HG03520 (cell line): Measurements from ENCODE around the gene AMBRA1.

Source experiments
- ATAC-seq: cut with Tn5 transposase; IDR thresholded peaks from one replicate; pipeline ENCODE4 v1.9.1; 2021; ENCODE audit warnings: mild to moderate bottlenecking, moderate library complexity; ENCODE audit not compliant: unreplicated experiment

Gene AMBRA1

DNA sequence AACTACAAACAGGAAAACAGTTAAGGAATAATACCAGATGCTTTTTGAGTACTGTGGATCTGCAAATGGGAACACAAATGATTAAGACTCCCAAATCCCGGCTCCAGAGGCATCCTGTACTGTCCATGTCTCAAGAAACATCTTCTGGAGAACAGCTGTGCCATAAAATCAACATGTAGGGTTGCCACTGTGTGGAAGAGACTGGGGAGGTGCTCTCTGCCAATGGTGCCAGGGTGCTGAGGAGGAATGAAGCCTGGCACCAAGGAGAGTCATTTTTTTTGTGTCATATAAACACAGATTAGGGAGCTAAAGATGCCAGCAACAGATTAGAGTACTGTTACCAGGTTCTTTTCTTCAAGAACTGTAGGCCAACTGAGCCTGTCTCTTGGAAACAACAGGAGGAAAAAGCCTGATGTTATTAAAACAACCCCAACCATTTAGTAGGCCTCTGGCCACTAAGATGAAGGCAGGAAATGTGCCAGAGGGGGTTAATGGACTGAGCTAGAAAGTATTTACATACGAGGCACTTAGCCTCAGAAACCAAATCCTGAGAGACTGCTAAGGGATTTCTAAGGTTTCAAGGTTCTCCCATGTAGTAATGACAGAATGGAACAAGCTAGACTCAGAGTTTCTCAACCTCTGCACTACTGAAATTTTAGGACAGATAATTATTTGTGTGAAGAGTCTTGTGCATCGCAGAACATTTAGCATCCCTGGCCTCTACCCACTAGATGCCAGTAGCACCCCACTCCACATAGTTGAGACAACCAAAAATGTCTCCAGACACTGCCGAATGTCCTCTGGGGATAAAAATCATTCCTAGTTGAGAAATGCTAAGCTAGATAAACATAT is 147.7 kb downstream of the AMBRA1 start:
- no peak for ATAC-seq

DNA sequence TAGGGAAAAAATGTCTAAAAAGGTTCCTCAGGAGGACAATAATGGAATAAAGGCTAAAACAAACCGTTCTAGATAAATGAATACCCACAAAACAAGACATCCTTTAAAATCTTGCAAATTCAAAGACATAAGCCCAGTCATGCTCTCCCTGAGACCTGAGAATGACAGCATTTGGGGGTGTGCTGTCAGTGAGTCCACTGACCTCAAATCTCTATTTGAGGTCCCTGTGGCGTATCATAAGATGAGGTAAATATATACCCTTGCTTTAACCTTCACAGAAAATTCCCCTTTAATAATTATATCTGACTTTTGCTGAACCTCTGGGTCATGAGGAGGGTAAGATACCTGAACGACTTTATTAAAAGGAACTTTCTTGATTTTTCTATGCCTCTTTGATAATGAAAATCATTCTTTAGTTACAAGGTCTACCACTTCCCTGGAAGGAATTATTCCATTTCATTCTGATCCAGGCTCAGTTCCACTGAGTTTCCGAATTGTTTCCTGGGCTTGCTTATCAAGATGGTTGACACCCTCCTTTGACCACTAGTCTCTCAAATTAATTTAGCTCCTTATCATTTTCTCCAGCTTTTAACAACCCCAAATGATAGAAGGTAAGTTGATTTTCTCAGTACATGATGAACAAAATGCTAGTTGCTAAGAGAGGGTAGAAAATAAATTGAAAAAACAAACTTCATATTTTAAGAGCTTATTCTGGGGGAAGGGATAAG is 148.5 kb downstream of the AMBRA1 start:
- ATAC-seq = no peak

DNA sequence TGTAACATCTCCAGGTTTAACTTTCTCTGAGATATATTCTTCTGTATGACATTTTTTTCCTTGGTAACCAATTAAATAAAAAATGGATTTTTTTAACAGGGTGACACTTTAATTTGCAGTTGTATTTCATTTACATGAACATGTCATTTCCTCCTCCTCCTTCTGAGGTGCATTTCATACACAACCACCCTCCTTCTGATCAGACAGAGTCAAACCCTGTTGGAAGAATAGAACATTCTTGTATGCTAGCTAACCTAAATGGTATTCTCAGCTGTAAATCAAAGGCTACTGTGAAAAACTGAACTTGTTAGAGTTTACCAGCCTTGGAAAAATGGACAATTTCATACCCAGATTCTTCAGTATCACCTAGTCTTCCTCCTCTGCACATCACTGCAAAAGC is 149.5 kb downstream of the AMBRA1 start:
- no peak for ATAC-seq

DNA sequence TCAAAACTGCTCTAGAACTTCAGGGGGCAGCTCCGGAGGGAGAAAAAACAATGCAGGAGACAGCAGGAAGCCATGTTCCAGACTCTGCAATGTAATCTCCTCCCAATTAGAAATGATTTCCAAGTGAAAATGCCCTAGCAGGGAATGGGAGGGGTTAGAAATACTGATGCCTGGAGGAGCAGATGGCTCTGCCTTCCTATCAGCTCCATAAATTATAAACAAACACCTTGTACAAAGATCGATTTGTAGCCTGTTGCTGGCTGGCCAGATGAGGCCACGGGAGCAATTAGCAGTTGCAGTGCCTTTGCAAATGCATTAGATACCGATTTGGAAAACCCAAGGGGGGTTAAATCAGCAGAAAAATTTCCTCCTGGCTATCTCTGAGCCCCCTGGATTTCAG is 155.6 kb downstream of the AMBRA1 start:
- no peak for ATAC-seq

DNA sequence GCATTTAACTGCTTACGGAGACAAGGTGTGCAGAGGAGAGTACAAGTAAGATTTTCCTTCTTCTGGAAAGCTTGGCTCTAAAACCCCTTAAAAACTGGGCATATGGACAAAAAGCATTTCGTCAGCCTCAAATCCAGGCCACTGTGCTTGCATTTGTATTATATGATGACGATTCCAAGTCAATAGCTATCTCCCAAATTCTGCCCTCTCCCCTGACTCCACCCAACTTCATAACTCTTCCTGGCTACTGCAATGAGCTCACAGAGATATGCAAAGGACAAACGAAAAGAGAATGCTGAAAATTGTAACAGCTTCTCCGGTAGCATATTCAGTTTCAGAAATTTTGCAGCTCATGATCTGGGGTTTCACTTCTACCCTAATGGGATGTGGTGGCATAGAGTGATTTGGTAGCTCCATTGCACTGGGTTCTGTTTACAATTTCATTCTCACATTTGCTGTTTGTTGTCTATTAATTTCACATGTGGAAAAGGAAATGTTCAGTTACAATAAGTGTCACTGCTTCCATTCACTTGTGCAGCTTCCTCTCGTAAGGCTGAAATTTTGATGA is 156.6 kb downstream of the AMBRA1 start:
- no peak for ATAC-seq

DNA sequence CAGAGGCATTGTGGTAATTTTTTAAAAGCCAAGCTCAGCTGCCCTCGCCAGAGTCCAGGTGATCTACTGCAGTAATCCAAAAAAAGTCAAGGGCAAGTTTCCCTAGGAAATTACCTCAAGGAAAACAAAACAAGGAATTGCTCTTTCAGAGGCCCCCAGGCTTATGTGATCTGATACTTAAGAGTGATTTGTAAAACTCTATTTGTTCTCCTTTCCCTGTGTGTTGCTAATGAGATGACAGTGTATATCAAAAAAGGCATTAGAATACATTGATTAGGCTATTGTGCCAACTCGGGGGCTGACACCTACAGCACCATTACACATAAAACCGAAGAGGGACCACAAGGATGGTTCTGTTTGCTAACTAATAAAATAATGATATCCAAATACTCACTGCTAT is 157.7 kb downstream of the AMBRA1 start:
- ATAC-seq = no peak

DNA sequence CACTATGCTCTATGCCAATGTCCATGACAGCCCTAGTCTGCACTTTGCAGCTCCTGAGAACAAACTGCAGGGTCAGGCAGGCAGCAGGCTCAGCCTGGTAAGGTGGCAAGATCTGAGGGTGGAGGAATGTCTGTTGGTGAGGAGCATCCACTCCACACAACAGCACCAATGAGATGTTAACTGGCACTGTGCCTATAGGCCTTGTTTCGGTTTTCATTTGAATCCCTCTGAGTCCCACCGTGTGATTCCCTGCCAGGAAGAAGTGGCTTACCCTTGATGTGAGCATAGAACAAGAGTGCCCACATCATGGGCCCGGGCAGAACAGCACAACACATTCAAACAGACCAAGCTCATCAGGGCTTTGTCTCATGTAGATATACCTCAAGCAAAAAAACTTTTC is 158.1 kb downstream of the AMBRA1 start:
- no peak for ATAC-seq

DNA sequence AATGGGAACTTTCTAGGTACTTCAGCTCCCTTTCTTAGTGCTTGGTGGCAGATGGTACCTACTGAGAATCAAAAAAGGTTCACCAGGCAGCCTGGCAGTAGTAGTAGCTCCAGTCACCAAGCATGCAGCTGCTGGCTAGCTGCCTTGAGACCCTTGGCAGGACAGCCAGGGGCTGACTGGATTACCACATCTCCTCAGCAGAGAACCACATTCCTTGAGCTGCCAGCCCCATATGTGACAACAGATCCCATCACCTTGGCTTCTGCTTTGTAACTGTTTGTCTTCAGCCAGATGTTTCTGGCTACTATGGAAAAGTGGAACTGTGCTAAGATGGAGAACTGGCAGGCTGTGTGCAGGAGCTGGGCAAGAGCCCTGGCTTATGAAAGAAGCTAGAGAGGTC is 162.6 kb downstream of the AMBRA1 start:
- ATAC-seq = no peak

DNA sequence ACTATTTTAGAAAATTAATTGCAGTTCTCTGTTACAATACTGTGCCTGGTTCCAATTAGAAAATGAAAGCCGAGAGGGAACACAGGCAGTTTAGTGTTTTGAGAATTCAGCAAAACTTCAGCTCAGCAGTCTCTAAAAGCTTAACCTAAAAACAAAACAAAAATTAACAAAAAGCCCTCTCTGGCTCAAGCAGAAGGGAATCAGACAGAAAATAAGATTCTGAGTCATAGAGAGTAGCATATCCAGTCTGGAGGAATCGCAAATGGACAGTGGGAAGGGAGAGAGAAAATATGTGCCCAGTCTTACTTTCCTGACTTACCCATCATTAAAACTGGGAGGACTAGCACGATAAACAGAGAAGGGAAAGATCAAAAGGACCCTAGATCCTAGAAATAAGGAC is 164.1 kb downstream of the AMBRA1 start:
- ATAC-seq = no peak

DNA sequence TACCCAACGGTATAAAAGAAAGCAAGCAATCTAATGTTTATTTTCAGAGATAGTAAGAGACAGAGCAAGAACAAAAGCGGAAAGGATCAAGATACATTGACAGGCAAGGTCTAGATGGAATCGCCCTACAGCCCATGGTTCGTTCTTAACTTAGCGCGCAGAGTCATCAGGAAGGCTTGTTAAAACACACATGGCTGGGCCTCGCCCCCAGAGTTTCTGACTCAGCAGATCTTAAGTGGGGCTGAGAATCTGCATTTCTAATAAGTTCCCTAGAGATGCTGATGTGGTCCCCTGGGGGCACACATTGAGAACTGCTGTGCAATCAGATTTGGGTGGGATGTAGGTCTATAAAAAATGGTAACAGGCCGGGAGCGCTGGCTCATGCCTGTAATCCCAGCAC is 166.5 kb downstream of the AMBRA1 start:
- ATAC-seq = no peak

DNA sequence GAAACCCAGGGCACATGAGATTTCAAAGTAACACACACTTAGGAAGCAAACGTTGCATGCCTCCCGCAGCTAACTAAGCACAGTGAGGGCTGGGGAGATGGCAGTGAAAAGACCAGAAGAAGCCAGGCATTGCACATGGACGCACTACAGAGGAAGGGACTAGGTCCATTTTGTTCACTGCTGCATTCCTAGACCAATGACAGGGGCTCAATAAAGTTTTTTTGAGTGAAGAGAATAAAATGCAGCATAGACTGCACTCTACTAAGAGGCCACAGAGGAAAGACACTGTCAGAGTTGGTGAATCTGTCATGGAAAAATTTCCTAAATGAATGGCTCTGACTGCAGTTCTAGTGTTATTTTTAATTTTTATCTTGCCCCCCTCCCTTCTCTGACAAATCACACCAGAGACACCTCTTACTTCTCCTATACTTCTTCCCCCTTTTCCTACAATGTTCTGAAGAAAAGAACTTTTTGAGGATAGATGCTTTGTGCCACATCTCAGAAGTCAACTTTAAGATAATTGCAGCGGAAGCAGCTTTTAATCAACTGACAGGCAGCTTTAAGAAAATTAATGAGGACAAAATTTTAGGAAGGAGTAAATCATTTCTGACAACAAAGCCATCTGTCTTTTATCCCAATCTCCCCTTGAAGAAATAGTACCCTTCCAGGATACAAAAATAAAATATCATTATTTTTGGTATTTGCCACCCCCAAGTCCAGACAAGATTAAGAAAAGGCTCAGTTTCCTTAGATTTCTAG is 167.4 kb downstream of the AMBRA1 start:
- ATAC-seq = no peak

DNA sequence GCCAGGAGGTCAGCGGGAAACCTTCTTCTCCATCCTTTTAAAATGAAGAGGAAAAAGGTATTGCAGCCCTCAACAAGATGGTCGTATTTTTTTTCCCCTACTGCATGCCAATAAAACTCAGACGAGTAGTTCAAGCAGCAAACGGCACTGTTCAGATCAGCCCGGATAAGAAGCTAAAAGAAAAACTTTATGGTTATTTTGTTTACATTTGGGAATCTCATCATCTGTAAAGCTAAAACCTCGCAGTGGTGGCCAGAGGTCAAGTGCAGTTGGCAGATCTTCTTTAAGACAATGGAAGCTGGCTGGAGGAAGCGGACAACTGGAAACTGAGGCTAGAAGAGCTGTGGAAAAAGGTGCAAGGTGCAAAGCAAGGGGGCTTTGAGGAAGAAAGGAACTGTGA is 171.2 kb downstream of the AMBRA1 start:
- no peak for ATAC-seq

DNA sequence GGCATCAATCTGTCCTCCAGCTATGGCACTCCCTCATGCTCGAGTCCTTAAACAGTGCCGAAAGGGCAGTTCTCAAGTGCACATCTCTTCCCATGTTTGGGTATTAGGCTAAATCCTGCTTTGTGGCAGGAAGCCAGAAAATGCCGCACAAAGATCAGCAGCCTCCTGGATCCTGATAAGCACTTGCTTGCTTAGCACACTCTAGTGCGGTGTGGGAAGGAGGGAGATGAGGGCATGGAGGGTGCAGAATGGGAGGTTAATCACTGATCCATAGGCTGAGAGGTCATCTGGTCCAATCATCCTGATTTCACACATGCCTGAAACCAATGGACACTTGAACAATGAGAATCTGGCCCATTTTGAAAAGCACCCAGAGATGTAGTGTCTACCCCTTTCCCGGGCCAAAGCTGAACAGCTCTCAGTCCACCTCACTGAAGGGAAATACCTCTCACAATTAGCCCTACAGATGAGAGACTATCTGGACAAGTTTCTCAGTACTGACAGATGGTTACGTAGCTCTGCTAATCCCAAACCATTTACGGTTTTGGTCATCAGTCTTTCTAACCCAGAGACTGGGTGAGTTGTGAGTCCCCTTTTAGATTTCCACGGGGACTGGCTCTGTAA is 172.5 kb downstream of the AMBRA1 start:
- no peak for ATAC-seq

DNA sequence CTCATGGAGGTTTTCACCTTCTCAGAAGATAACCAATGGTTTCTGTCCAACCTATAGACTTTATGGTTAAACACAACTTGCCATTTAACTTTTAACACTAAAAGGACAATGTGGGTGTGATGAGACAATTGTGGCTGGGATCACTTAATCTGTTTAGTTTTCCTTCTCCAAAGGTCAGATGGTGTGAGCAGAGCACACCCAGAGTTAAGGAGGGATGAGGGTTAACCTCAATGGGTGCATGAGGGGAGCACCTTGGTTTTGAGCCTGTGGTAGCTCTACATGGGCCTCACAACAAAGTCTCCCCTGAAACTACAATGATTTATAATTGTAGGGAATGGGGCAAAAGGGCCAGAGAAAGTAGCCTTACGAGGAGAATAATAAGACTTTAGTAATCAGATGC is 173.3 kb downstream of the AMBRA1 start:
- no peak for ATAC-seq

DNA sequence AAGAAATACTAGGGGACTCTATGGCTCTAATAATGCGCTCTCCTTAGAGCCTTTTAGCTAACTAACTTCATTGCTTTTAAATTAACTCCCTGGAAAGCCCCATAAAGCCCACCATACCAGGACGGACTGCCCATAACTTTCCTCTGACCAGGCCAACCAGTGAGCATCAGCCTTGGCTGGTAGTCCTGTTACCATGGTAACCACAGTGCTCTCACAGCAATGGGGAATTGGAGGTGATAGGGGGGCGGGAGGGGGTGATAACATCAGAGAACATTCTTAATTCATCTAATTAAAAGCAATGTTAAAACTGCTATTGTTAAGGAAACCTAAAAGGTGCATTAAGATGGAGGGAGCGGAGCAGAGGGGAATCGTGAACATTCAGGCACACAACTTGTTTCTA is 175.1 kb downstream of the AMBRA1 start:
- ATAC-seq = no peak

DNA sequence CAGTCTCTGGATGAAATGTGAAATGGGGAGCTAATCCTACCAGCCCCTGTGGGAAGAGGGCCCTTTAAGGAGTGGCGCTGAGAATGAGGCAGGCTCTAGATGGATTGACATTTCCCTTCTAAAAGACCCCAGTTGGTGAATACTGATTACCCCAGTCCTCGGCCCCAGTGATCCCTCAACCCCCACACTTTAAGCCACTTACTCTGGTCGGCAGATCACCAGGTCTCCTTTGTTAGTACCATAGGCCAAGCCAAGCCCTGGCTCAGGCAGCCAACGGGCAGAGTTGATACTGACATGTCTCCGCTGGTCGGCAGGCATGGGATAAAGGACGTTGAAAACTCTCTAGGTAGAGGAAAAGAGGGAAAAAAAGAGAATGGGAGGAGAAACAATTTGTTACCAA is 176.1 kb downstream of the AMBRA1 start:
- ATAC-seq = no peak

DNA sequence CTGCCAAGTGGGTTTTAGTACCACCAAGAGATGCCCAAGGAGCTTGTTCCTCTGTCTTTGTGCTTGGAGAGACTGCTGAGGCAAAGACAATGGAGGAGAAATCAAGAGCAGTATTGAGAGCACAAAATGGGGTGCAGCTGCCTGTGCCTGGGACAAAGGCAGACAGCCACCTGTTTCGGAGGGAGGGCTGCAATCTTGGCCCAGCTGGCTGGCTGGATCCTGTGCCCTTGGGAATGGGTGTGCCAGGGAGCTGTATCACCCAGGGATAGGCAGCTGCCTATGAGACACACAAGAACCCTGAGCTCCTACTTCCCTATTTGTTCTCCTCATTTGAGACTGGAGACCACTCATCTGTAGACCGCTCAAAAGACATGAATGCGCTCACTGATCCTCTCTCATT is 178.9 kb downstream of the AMBRA1 start:
- ATAC-seq = no peak

DNA sequence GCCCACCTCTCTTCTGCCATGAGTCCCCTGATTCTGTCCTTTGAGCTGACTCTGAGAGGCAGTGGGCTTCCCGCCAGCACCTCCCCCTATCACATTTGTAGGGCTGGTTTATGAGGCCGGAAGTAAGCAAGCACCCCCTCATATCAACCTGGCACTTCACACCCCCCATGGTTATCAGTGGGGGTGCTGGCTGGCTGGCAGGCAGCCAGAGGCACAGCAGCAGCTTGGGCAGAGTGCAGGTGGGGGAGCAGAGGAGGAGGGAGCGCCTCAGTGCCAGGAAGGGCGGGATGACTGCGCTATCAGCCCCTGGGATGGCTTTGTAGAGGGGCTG is 179.4 kb downstream of the AMBRA1 start:
- no peak for ATAC-seq

DNA sequence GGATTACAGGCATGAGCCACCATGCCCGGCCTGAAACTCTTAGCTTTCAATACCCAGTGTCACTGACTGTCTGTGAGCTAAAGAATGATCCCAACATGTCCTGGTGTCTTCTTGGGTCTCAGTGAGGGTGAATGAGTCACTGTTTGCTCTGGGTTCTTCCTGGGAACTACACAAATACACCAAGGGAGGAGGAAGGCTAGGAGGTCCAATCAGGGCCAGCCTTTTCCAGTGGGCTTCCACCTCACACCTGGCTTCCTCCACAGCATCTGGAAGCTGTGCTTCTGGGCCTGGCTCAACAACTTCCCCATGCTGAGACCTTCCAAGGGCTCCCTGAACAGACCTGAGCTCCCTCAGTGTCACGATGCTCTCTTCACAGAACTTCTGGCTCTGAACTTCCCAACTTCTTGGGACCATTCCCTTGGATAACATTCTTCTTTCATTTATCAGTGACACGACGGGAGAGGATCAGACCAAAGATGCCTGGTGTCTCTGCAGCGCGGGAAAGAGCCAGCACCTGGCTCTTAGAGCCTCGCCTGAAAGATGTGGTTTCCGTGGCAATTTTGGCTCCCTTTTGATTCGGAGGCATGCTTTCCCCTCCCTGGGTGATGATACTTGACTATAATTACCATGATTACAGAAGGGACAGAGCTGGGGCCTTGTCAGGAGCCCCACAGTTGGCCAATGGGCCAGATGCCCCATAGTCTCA is 179.9 kb downstream of the AMBRA1 start:
- ATAC-seq = no peak

DNA sequence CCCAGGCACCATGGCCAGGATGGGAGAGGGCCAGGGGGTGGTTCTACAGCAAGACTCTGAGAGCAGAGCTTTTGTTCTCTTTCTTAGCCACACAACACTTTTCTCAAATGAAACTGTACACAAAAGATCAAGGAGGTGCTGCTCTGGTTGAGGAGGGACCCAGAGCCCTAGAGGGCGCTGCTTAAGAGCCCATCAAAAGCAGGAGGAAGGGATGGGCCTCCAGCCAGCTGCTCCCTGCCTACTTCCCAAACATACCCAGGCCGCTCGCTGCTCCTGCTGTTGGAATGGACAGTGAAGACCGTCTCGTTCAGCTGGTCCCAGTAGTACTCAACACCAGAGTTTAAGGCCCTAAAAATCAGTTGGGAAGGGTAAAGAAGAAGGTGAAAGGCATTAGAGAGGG is 183.8 kb downstream of the AMBRA1 start:
- ATAC-seq = no peak
